Measurements from ENCODE around the gene PGPEP1. TPM values are rescaled to one million over a fixed set of nuclear protein-coding genes. Genes with fewer than 3 reads are reported as not detected.
"Not testable (repeated sequence)": the region's sequence is repeated elsewhere in the genome, so short reads cannot be mapped to it uniquely, and the experiment has no call there.

PGPEP1 gene
- total RNA-seq, 2 experiments from 2014 or later = 29.0 to 30.8 TPM

GRCh38 chr19:18368504-18369222 lies 28.3 kb downstream of the PGPEP1 start:
- Mint-ChIP-seq H3K27ac (no peak overlapping the region), H3K4me3 (no peak overlapping the region), H3K36me3 (peaks cover 13% of the 10 kb centered on the region), H3K4me1 (ENCODE audit: low read depth) (peaks cover 4% of the 10 kb centered on the region), H3K27me3 (no peaks in the 10 kb centered on the region), H3K9me3 (no peaks in the 10 kb centered on the region)
- ChIA-PET CTCF (interaction anchor here (2.5 kb wide), 1 partner anchor 20 kb away, joined by 9 read pairs; no protein-coding TSS in a partner anchor), POLR2A (interaction anchor here (1.6 kb wide), 1 partner anchor 8 kb away, joined by 5 read pairs; no protein-coding TSS in a partner anchor)
- DNase-seq = no peak
- intact Hi-C loops (cut with micrococcal nuclease) = no loop called here

- intact Hi-C loops (cut with micrococcal nuclease) = no loop called here
- no peak overlapping the region for H3K4me3 Mint-ChIP-seq
- ChIA-PET CTCF (interaction anchor here (1.0 kb wide), 2 partner anchors 12 to 95 kb away, joined by 3 read pairs; partner anchors contain the start of gene GDF15), POLR2A (no interaction called here)
- H3K9me3 Mint-ChIP-seq = no peaks in the 10 kb centered on the region
- peaks cover 13% of the 10 kb centered on the region for H3K4me1 Mint-ChIP-seq (ENCODE audit: low read depth)
- no peak for DNase-seq
- H3K27me3 Mint-ChIP-seq = peaks cover 2% of the 10 kb centered on the region
- no peaks in the 10 kb centered on the region for H3K36me3 Mint-ChIP-seq
- H3K27ac Mint-ChIP-seq = peak overlapping the region; percentile 9
These were observed 33.1 kb downstream of the PGPEP1 start for GRCh38 chr19:18373407-18373891.

- intact Hi-C loops (cut with micrococcal nuclease) = loop anchor here (2.0 kb wide), 1 partner anchor 33 kb away; the partner anchor contains the start of gene PGPEP1
- peaks cover 2% of the 10 kb centered on the region for H3K27me3 Mint-ChIP-seq
- H3K36me3 Mint-ChIP-seq = no peaks in the 10 kb centered on the region
- H3K4me3 Mint-ChIP-seq = peak overlapping the region; percentile 6
- peak overlapping the region; percentile 9 for H3K27ac Mint-ChIP-seq
- peak; percentile 86 for DNase-seq
- peaks cover 13% of the 10 kb centered on the region for H3K4me1 Mint-ChIP-seq (ENCODE audit: low read depth)
- ChIA-PET CTCF (interaction anchor here (1.0 kb wide), 2 partner anchors 12 to 95 kb away, joined by 3 read pairs; partner anchors contain the start of gene GDF15), POLR2A (no interaction called here)
- no peaks in the 10 kb centered on the region for H3K9me3 Mint-ChIP-seq
These were observed 33.7 kb downstream of the PGPEP1 start for GRCh38 chr19:18373892-18374629.

- H3K27ac Mint-ChIP-seq = no peak overlapping the region
- ChIA-PET POLR2A (no interaction called here), CTCF (no interaction called here)
- no peak overlapping the region for H3K4me3 Mint-ChIP-seq
- no peaks in the 10 kb centered on the region for H3K9me3 Mint-ChIP-seq
- peaks cover 2% of the 10 kb centered on the region for H3K27me3 Mint-ChIP-seq
- intact Hi-C loops (cut with micrococcal nuclease) = loop anchor here (5.0 kb wide), 1 partner anchor 35 kb away; no protein-coding TSS in a partner anchor
- no peak for DNase-seq
- peaks cover 13% of the 10 kb centered on the region for H3K4me1 Mint-ChIP-seq (ENCODE audit: low read depth)
- H3K36me3 Mint-ChIP-seq = no peaks in the 10 kb centered on the region
These were observed 36.6 kb downstream of the PGPEP1 start for GRCh38 chr19:18377026-18377425.

GRCh38 chr19:18379803-18380747 lies 39.7 kb downstream of the PGPEP1 start:
- intact Hi-C loops (cut with micrococcal nuclease) = loop anchor here (5.0 kb wide), 1 partner anchor 32 kb away; no protein-coding TSS in a partner anchor
- CTCF ChIA-PET = interaction anchor here (0.9 to 2.2 kb wide), 2 partner anchors 9 to 51 kb away, joined by 3 to 16 read pairs; no protein-coding TSS in a partner anchor
- POLR2A ChIA-PET = interaction anchor here (0.7 kb wide), 1 partner anchor 208 kb away, joined by 4 read pairs; no protein-coding TSS in a partner anchor
- DNase-seq = no peak
- no peak overlapping the region for H3K27ac Mint-ChIP-seq
- H3K27me3 Mint-ChIP-seq = peaks cover 7% of the 10 kb centered on the region
- no peak overlapping the region for H3K4me3 Mint-ChIP-seq
- no peaks in the 10 kb centered on the region for H3K9me3 Mint-ChIP-seq
- no peaks in the 10 kb centered on the region for H3K4me1 Mint-ChIP-seq (ENCODE audit: low read depth)
- H3K36me3 Mint-ChIP-seq = no peaks in the 10 kb centered on the region

- H3K36me3 Mint-ChIP-seq = no peaks in the 10 kb centered on the region
- no peaks in the 10 kb centered on the region for H3K4me1 Mint-ChIP-seq (ENCODE audit: low read depth)
These were observed 40.4 kb downstream of the PGPEP1 start for GRCh38 chr19:18380843-18381242.

GRCh38 chr19:18383622-18384021 lies 43.2 kb downstream of the PGPEP1 start:
- CTCF ChIA-PET = interaction anchor here (0.8 kb wide), 1 partner anchor 210 kb away, joined by 3 read pairs; no protein-coding TSS in a partner anchor
- H3K4me1 Mint-ChIP-seq (ENCODE audit: low read depth); H3K9me3 Mint-ChIP-seq; intact Hi-C loops (cut with micrococcal nuclease); H3K36me3 Mint-ChIP-seq; POLR2A ChIA-PET; DNase-seq; H3K27ac Mint-ChIP-seq; H3K4me3 Mint-ChIP-seq: not testable (repeated sequence)
- peaks cover 31% of the 10 kb centered on the region for H3K27me3 Mint-ChIP-seq

More at GRCh38 chr19:18380843-18381242, 40.4 kb downstream of the PGPEP1 start:
- no peak overlapping the region for H3K27ac Mint-ChIP-seq
- H3K27me3 Mint-ChIP-seq = peaks cover 14% of the 10 kb centered on the region
- ChIA-PET CTCF (interaction anchor here (0.9 to 2.2 kb wide), 2 partner anchors 8 to 52 kb away, joined by 3 to 16 read pairs; no protein-coding TSS in a partner anchor), POLR2A (interaction anchor here (0.7 kb wide), 1 partner anchor 207 kb away, joined by 4 read pairs; no protein-coding TSS in a partner anchor)
- no peak for DNase-seq
- intact Hi-C loops (cut with micrococcal nuclease) = no loop called here
- H3K9me3 Mint-ChIP-seq = no peaks in the 10 kb centered on the region
- H3K4me3 Mint-ChIP-seq = no peak overlapping the region

GRCh38 chr19:18384775-18385174 lies 44.4 kb downstream of the PGPEP1 start:
- H3K4me1 Mint-ChIP-seq (ENCODE audit: low read depth) = peaks cover 4% of the 10 kb centered on the region
- ChIA-PET CTCF (interaction anchor here (1.2 kb wide), 1 partner anchor 30 kb away, joined by 5 read pairs; no protein-coding TSS in a partner anchor), POLR2A (no interaction called here)
- intact Hi-C loops (cut with micrococcal nuclease) = no loop called here
- H3K36me3 Mint-ChIP-seq = no peaks in the 10 kb centered on the region
- no peaks in the 10 kb centered on the region for H3K9me3 Mint-ChIP-seq
- peaks cover 31% of the 10 kb centered on the region for H3K27me3 Mint-ChIP-seq
- no peak overlapping the region for H3K27ac Mint-ChIP-seq
- no peak overlapping the region for H3K4me3 Mint-ChIP-seq
- no peak for DNase-seq

- no peak overlapping the region for H3K27ac Mint-ChIP-seq
- intact Hi-C loops (cut with micrococcal nuclease) = no loop called here
- ChIA-PET CTCF (interaction anchor here (0.7 to 1.5 kb wide), 6 partner anchors 12 to 106 kb away, joined by 3 to 12 read pairs (median 3); no protein-coding TSS in a partner anchor), POLR2A (no interaction called here)
- H3K4me1 Mint-ChIP-seq (ENCODE audit: low read depth) = peaks cover 4% of the 10 kb centered on the region
- H3K27me3 Mint-ChIP-seq = peaks cover 31% of the 10 kb centered on the region
- no peaks in the 10 kb centered on the region for H3K9me3 Mint-ChIP-seq
- no peak overlapping the region for H3K4me3 Mint-ChIP-seq
- H3K36me3 Mint-ChIP-seq = no peaks in the 10 kb centered on the region
- DNase-seq = no peak
These were observed 44.9 kb downstream of the PGPEP1 start for GRCh38 chr19:18385359-18385674.

GRCh38 chr19:18385675-18386542 lies 45.5 kb downstream of the PGPEP1 start, which contains the start of gene GDF15:
Gene GDF15 (plus strand): TSS chr19:18386158. CDS start chr19:18386190, 32 bp downstream.
- Mint-ChIP-seq H3K4me3 (no peak within 1 kb of the TSS), H3K4me1 (ENCODE audit: low read depth) (peaks cover 4% of the 10 kb centered on the region), H3K9me3 (no peaks in the 10 kb centered on the region), H3K27me3 (peaks cover 32% of the 10 kb centered on the region), H3K36me3 (no peaks in the 10 kb centered on the region), H3K27ac (no peak within 1 kb of the TSS)
- intact Hi-C loops (cut with micrococcal nuclease) = no loop called here
- POLR2A ChIA-PET = no interaction called here
- DNase-seq = peak; percentile 51
- CTCF ChIA-PET = interaction anchor here (0.7 to 1.5 kb wide), 7 partner anchors 12 to 146 kb away, joined by 3 to 12 read pairs (median 3); no protein-coding TSS in a partner anchor

All from activated CD4-positive, alpha-beta memory T cell treated with anti-CD3 and anti-CD28 coated beads for 36 hours (primary cell).